NT2/D1 (cell line): ENCODE data around the gene LTBP2.

Experiments used
- SUZ12 ChIP-seq: IDR thresholded peaks from 2 replicates; pipeline ENCODE4 v1.6.1; 2011; ENCODE audit not compliant: insufficient read length, insufficient read depth; ENCODE audit errors: extremely low read depth
- ZNF274 ChIP-seq: IDR thresholded peaks from 2 replicates; pipeline ENCODE4 v1.6.1; 2011; ENCODE audit warnings: mild to moderate bottlenecking, low read depth, low read length

DNA sequence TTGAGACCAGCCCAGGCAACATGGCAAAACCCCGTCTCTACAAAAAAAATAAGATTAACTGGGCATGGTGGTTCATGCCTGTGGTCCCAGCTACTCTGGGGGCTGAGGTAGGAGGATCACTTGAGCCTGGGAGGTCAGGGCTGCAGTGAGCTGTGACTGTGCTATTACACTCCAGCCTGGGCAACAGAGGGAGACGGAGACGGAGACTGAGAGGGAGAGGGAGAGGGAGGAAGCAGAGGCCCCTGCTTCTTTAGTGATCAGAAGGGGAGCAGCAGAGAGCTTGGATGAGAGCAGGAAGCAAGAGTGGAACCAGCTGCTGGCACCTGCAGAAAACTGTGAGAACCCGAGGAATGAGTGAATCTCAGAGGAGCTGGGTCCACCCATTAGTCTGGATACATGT, 72.5 kb downstream of the LTBP2 start:
- TF ChIP-seq SUZ12 (no peak), ZNF274 (no peak)
